Omental fat pad (tissue), 4 donors: Measurements from ENCODE around the gene INPP5D. TPM values are rescaled to one million over a fixed set of nuclear protein-coding genes. Genes with fewer than 3 reads are reported as not detected.
"Not testable (repeated sequence)": the region's sequence is repeated elsewhere in the genome, so short reads cannot be mapped to it uniquely, and the experiment has no call there.

Source experiments
- ATAC-seq: fragments of 150-250 bp; one replicate; pipeline ENCODE4 v1.9.1; 2016; ENCODE audit warnings: mild to moderate bottlenecking, moderate library complexity; ENCODE audit not compliant: low FRiP score
- DNase-seq: peaks from one replicate; pipeline ENCODE4 v3.0.0-alpha.2; 2019; ENCODE audit warnings: low spot score
- total RNA-seq, 4 donors: library from RNA; depleted of rRNA; stranded (reverse); fragments of >200 nt; gene quantifications; one replicate each; pipeline ENCODE4 v1.1.0, GENCODE V29; 2016
- TF ChIP-seq, protein P1 (sequence below), 3 donors: fragments of 450-650 bp; IDR thresholded peaks; one replicate each; pipeline ENCODE4 v1.5.1; 2016 to 2017; ENCODE audit warnings: antibody characterized with exemption in 3 of 3, mild to moderate bottlenecking in 3 of 3, moderate library complexity in 2 of 3

The INPP5D gene
- total RNA-seq, 4 donors from 2014 or later = 17.9 to 55.8 (median 27.6) TPM

DNA sequence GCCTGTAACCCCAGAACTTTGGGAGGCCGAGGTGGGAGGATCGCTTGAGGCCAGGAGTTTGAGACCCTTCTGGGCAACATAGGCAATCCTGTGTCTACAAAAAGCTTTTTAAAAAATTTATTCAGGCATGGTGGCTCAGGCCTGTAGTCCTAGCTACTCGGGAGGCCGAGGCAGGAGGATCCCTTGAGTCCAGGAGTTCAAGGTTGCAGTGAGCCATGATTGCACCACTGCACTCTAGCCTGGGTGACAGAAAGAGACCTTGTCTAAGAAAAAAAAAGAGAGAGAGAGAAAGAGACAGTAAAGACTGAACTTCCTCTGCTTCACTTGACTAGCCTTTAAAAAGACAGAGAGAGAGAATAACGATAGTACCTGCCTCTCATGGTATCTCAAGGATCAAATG, 62.4 kb downstream of the INPP5D start:
- ATAC-seq (no peak), DNase-seq (no peak)
- TF ChIP-seq, protein P1, sequence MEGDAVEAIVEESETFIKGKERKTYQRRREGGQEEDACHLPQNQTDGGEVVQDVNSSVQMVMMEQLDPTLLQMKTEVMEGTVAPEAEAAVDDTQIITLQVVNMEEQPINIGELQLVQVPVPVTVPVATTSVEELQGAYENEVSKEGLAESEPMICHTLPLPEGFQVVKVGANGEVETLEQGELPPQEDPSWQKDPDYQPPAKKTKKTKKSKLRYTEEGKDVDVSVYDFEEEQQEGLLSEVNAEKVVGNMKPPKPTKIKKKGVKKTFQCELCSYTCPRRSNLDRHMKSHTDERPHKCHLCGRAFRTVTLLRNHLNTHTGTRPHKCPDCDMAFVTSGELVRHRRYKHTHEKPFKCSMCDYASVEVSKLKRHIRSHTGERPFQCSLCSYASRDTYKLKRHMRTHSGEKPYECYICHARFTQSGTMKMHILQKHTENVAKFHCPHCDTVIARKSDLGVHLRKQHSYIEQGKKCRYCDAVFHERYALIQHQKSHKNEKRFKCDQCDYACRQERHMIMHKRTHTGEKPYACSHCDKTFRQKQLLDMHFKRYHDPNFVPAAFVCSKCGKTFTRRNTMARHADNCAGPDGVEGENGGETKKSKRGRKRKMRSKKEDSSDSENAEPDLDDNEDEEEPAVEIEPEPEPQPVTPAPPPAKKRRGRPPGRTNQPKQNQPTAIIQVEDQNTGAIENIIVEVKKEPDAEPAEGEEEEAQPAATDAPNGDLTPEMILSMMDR (IDR thresholded peaks at IDR 0.05) = no peak

- not testable (repeated sequence) for ATAC-seq, DNase-seq
Observed at GRCh38 chr2:233123576-233123975, 63.4 kb downstream of the INPP5D start.

DNA sequence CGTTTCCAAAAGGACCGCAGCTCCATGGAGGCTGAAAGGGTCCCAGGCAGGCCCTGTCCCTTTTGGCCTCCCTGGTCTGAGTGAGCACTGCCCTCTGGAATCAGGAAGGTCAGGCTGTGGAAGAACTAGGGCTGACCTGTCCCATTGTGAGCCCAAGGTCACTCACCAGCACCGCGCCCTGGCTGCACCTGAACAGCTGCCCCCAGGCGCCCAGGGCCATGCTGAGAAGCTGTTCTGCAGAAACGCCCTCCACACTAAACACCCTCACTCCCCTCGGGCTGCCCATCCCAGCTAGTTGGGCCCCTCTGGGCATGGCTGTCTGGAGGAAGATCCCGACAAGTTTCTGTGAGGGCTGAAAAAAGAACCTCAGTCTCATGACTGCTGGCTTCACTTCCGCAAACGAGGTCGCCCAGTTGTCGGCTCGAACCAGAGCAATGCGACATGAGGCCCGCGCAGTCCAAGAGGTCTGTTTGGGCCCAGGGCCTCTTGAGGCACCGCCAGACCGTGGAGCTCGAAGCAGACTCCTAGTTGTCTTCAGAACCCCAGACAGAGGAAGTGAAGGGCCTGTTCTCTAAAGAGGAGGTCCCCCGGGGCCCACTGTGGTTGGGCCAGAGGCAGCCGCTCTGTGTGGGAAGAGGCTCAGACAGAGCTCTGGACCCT, 64.4 kb downstream of the INPP5D start:
- ATAC-seq = no peak
- no peak for DNase-seq
- TF ChIP-seq, protein P1 (IDR thresholded peaks at IDR 0.05) = no peak

DNA sequence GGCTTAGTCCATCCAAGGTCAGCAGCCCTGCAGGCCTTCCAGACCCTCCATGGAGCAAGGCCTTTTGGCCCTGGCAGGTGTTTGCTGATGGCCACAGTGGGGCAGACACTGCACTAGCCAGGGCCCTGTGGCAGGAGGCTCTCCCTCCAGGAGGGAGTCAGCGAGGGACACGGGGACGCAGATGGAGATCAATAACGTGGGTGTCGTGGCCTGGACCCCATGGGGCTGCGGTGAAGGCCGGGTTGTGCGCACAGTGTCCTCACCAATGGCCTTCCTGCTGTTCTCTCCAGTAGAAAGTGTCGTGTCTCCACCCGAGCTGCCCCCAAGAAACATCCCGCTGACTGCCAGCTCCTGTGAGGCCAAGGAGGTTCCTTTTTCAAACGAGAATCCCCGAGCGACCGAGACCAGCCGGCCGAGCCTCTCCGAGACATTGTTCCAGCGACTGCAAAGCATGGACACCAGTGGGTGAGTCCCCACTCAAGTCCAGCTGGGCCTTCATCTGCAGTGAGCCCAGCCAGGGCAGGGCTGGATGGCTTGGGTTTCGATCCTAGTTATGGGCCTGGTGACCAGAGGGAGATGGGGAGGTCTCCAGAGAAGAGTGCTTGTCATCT, 65.4 kb downstream of the INPP5D start:
- TF ChIP-seq, protein P1 (IDR thresholded peaks at IDR 0.05) = no peak
- no peak for DNase-seq
- ATAC-seq = no peak

DNA sequence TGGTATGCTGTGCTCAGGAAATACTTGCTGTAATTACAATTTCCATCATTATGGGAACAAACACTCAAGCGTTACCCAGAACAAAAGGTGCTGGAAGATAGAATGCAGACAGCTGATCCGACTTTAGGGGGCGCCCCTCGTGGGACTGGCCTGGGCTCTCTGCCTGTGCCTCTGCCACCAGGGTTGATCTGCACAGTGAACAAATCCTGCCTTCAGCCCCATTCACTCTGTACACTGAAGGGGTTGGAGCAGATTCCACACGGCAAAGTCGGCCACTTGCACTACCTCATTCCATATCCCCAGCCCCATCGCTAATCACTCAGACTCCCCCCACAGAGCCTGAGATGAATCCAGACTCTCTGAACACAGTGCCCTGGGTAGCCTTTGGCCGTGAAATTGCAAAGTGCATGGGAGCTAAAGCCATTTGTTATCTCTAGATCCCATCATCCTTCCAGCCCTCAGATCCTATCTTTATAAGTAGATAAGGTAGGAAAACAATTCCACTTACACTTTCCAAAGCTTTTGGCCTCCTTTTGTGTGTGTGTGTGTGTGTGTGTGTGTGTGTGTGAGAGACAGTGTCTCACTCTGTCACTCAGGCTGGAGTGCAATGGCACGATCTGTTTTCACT, 69.3 kb downstream of the INPP5D start:
- ATAC-seq (no peak), DNase-seq (no peak)
- TF ChIP-seq, protein P1 (IDR thresholded peaks at IDR 0.05) = no peak

DNA sequence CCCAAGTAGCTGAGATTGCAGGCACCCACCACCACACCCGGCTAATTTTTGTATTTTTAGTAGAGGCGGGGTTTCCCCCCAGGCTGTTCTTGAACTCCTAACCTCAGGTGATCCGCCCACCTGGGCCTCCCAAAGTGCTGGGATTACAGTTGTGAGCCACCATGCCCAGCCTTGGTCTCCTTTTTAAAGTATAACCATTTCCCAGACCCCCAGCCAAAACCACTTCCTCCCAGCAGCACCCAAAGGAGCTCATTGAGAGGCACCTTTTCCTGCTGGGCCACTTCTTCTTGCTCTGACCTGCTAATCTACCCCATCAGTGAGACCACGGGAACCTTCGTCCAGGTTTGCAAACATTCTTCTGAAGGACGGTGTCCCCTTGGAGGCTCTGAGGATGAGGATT, 69.9 kb downstream of the INPP5D start:
- DNase-seq = no peak
- TF ChIP-seq, protein P1 (IDR thresholded peaks at IDR 0.05) = no peak
- ATAC-seq = no peak

DNA sequence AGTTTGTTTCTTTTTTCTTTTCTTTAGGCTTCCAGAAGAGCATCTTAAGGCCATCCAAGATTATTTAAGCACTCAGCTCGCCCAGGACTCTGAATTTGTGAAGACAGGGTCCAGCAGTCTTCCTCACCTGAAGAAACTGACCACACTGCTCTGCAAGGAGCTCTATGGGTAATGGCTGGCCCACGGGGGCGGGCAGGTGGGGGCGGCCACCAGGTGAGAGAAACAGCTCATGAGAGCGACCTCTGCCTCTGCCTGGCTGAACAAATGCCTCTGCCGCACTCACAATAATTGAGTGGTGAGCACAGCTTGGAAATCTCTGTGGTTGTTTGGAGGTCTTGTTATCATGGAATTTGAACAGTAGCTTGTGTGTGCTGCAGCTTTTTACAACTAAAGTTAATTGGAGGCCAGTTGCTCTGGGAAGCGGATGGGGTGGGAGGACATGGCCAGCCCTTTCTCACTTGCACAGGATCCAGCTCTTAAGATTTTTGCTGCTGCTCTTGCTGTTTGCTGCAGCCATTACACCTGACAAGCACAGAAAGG, 70.4 kb downstream of the INPP5D start:
- DNase-seq (no peak), ATAC-seq (no peak)
- TF ChIP-seq, protein P1 (IDR thresholded peaks at IDR 0.05) = no peak
